DOHH2 (cell line): ENCODE data around the gene IRF7.

Experiments used
- CTCF ChIP-seq: fragments of 200-600 bp; sonication (generic); IDR thresholded peaks from one replicate; pipeline ENCODE4 v1.5.1; 2014; ENCODE audit warnings: antibody characterized with exemption, mild to moderate bottlenecking, low read depth, low read length; ENCODE audit not compliant: poor library complexity, severe bottlenecking
- EZH2phosphoT487 ChIP-seq: fragments of 200-600 bp; sonication (generic); IDR thresholded peaks from 2 replicates; pipeline ENCODE4 v1.6.1; 2017; ENCODE audit warnings: borderline replicate concordance, mild to moderate bottlenecking, antibody characterized with exemption, low read length, moderate library complexity, mixed read lengths

GRCh38 chr11:603154-603553 lies 12.6 kb downstream of the IRF7 start:
- TF ChIP-seq CTCF (no peak), EZH2phosphoT487 (no peak)
